Measurements from ENCODE around the gene FARS2. TPM values are rescaled to one million over a fixed set of nuclear protein-coding genes. Genes with fewer than 3 reads are reported as not detected.

The FARS2 gene
- total and polyA plus RNA-seq, 12 donors, result 7.6 to 22.4 (median 20.8) TPM

DNA sequence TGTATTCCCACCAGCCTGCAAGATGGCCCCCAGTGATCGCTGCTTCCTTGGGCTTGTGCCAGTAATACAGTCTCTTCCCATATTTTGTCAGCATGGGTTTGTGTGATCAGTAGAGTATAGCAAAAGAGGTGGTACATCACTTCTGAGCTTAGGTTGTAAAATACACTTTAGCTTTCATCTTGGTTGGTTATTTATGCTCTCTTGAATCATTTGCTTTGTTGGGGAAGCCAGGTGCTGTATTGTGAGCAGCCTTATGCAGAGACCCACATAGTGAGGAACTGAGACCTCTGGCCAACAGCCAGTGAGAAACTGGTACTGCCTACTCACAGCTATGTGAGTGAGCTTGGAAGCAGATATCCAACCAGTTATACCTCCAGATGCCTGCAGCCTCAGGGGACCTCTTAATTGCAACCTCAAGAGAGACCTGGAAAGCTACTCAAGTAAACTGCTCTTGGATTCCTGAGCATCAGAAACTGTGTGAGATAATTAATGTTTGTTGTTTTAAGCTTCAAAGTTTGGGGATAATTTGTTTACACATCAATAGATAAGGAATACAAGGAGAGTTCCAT is 229.3 kb downstream of the FARS2 start:
- Histone ChIP-seq H3K27ac (no peak overlapping the region), H3K27me3 (no peaks in the 10 kb centered on the region), H3K36me3 (peaks cover 0 to 9% (median 0%) of the 10 kb centered on the region in 9 donors), H3K4me1 (peaks cover 0 to 17% (median 5%) of the 10 kb centered on the region in 9 donors), H3K4me3 (no peak overlapping the region), H3K9me3 (no peaks in the 10 kb centered on the region)
- intact Hi-C loops (cut with DNase I), result no loop called here
- WGBS, 2 donors, result 94% methylated on average over 1 of the region's 1 CpG
- TF ChIP-seq, protein P1, sequence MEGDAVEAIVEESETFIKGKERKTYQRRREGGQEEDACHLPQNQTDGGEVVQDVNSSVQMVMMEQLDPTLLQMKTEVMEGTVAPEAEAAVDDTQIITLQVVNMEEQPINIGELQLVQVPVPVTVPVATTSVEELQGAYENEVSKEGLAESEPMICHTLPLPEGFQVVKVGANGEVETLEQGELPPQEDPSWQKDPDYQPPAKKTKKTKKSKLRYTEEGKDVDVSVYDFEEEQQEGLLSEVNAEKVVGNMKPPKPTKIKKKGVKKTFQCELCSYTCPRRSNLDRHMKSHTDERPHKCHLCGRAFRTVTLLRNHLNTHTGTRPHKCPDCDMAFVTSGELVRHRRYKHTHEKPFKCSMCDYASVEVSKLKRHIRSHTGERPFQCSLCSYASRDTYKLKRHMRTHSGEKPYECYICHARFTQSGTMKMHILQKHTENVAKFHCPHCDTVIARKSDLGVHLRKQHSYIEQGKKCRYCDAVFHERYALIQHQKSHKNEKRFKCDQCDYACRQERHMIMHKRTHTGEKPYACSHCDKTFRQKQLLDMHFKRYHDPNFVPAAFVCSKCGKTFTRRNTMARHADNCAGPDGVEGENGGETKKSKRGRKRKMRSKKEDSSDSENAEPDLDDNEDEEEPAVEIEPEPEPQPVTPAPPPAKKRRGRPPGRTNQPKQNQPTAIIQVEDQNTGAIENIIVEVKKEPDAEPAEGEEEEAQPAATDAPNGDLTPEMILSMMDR (IDR thresholded peaks at IDR 0.05), result no peak
- ATAC-seq (no peak), DNase-seq (no peak)

DNA sequence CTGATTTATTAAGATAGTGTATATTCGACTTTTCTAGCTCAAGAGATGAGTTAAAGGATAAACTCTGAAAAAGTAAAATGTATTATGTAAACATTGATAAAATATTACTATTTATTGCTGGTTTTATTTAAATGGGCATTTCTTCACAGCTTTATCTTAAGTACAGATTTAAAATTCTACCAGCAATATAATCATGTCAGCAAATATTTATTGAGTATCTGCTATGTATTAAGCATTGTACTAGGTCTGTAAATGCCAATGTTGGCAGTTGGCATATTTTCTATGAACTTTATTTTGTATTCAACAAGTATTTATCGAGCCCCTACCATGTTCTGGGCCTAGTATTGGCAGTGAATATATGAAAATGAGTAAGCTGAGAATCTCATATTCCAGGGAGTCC is 231.0 kb downstream of the FARS2 start:
- no peaks in the 10 kb centered on the region for H3K9me3 ChIP-seq
- no peaks in the 10 kb centered on the region for H3K27me3 ChIP-seq
- intact Hi-C loops (cut with DNase I), result no loop called here
- ATAC-seq, result no peak
- peaks cover 0 to 4% (median 0%) of the 10 kb centered on the region in 9 donors for H3K36me3 ChIP-seq
- WGBS, 2 donors, result 96% methylated on average over 2 of the region's 2 CpGs
- no peak overlapping the region for H3K4me3 ChIP-seq
- DNase-seq, result no peak
- no peak overlapping the region for H3K27ac ChIP-seq
- TF ChIP-seq, protein P1 (IDR thresholded peaks at IDR 0.05), result no peak
- H3K4me1 ChIP-seq, result peaks cover 0 to 23% (median 6%) of the 10 kb centered on the region in 9 donors

DNA sequence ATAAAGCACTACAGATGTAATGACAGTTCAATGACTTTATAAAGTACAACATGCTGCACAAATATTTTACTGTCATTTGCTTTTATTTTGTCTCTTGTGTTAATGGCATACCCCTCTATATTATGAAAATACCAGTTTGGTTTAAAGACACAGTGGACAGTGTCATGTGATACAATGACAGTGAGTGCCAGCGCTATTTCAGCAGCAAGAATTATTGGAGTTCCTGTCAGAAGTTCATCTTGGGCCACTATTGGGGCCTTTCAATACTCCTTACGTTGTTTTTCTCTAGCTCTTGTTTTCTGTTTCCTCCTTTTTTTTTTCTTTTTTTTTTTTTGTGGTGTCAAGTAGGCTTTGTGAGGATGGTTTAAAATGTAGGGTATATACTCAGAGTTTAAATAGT is 232.5 kb downstream of the FARS2 start:
- Histone ChIP-seq H3K4me3 (no peak overlapping the region), H3K4me1 (peaks cover 0 to 24% (median 7%) of the 10 kb centered on the region in 9 donors), H3K27me3 (no peaks in the 10 kb centered on the region), H3K27ac (no peak overlapping the region), H3K36me3 (no peaks in the 10 kb centered on the region), H3K9me3 (no peaks in the 10 kb centered on the region)
- no peak for DNase-seq
- intact Hi-C loops (cut with DNase I), result no loop called here
- TF ChIP-seq, protein P1 (IDR thresholded peaks at IDR 0.05), result no peak
- 70 to 71% methylated on average over 2 of the region's 2 CpGs for WGBS, 2 donors
- peak in 2 of 8 donors; percentile 53 to 59 for ATAC-seq

DNA sequence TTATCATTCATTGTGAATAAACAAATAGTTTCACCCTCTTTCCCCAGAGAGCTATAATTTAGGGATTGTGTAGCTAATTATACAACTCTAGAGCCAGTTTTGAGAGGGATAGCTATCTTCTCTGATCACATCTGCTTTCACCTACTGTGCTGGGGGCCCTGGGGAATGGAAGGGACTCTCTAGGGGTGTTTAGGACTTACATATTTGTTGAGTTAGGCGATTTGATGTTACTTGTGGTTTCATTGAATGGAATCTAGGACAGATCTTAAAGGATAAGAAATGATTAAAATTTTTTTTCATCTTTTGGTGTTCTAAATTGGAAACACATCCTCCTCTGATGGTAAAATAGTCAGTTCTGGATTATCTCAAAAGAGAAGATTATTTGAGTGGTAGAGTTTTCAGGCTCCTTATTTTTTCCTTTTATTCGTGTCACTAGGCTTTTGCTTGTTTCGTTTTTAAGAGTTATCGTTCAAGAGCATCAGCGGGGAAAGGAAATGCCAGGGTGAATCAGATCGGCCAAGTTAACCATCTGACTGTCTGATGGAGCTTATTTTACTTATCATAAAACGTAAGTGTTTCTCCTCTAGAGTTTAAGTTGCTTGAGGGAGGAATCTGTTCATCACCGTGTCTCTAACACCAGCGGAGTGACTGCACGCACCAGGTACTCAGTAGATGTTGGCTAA is 236.7 kb downstream of the FARS2 start:
- 90 to 92% methylated on average over 10 of the region's 10 CpGs for WGBS, 2 donors
- ATAC-seq, result no peak
- H3K36me3 ChIP-seq, result no peaks in the 10 kb centered on the region
- peaks cover 0 to 51% (median 19%) of the 10 kb centered on the region in 9 donors for H3K4me1 ChIP-seq
- no peak overlapping the region for H3K27ac ChIP-seq
- intact Hi-C loops (cut with DNase I), result no loop called here
- no peak for DNase-seq
- H3K27me3 ChIP-seq, result no peaks in the 10 kb centered on the region
- TF ChIP-seq, protein P1 (IDR thresholded peaks at IDR 0.05), result no peak
- no peaks in the 10 kb centered on the region for H3K9me3 ChIP-seq
- no peak overlapping the region for H3K4me3 ChIP-seq

Data from heart right ventricle (tissue), 16 donors.